NOMO-1 treated with dmso at 0.1 percent for 144 hours (cell line): ENCODE measurements around the gene ATP6V1G2.
A peak's percentile ranks its signal among the peaks of the same experiment; 100 is the strongest.
"Not testable (repeated sequence)": the region's sequence is repeated elsewhere in the genome, so short reads cannot be mapped to it uniquely, and the experiment has no call there.

Experiments
- DNase-seq: peaks from one replicate; lab custom pipeline; 2025; ENCODE audit not compliant: unreplicated experiment; lab: John Stamatoyannopoulos, UW

The ATP6V1G2 gene

GRCh38 chr6:31546339-31546957 lies at the start of gene ATP6V1G2:
Gene ATP6V1G2 (minus strand): TSS chr6:31546608. CDS start chr6:31546559, 49 bp downstream.
- DNase-seq, result peak; percentile 71

GRCh38 chr6:31592396-31592771 lies 46.0 kb upstream of the ATP6V1G2 start:
- DNase-seq, result no peak

GRCh38 chr6:31590691-31591090 lies 44.3 kb upstream of the ATP6V1G2 start:
- not testable (repeated sequence) for DNase-seq

GRCh38 chr6:31588871-31589650 lies 42.7 kb upstream of the ATP6V1G2 start:
- no peak for DNase-seq

- DNase-seq, result no peak
Measured at GRCh38 chr6:31587791-31588777, 41.7 kb upstream of the ATP6V1G2 start.

- DNase-seq, result peak; percentile 85
Measured at GRCh38 chr6:31586599-31587281, 40.3 kb upstream of the ATP6V1G2 start.

GRCh38 chr6:31586008-31586407 lies 39.6 kb upstream of the ATP6V1G2 start, which contains the start of gene LST1:
Gene LST1 (plus strand): TSS chr6:31586277. CDS start chr6:31587300, 1,023 bp downstream.
- DNase-seq, result peak; percentile 89

GRCh38 chr6:31585491-31585890 lies 39.1 kb upstream of the ATP6V1G2 start:
- DNase-seq, result peak; percentile 59

- DNase-seq, result no peak
Measured at GRCh38 chr6:31582230-31582643, 35.8 kb upstream of the ATP6V1G2 start, which contains the start of gene LTB. Gene LTB (minus strand): TSS chr6:31582424. CDS start chr6:31582417, 7 bp downstream.

- DNase-seq, result no peak
Measured at GRCh38 chr6:31581434-31582229, 35.2 kb upstream of the ATP6V1G2 start.

- DNase-seq, result peak; percentile 74
Measured at GRCh38 chr6:31580807-31581433, 34.5 kb upstream of the ATP6V1G2 start.

- DNase-seq, result no peak
Measured at GRCh38 chr6:31580438-31580740, 34.0 kb upstream of the ATP6V1G2 start.

GRCh38 chr6:31579546-31580437 lies 33.4 kb upstream of the ATP6V1G2 start:
- no peak for DNase-seq

- DNase-seq, result no peak
Measured at GRCh38 chr6:31579119-31579505, 32.7 kb upstream of the ATP6V1G2 start.

- no peak for DNase-seq
Measured at GRCh38 chr6:31578184-31579118, 32.0 kb upstream of the ATP6V1G2 start.

GRCh38 chr6:31577579-31577966 lies 31.2 kb upstream of the ATP6V1G2 start:
- DNase-seq, result no peak

- no peak for DNase-seq
Measured at GRCh38 chr6:31576897-31577578, 30.6 kb upstream of the ATP6V1G2 start.
